ENCODE measurements around the gene FAM210A. TPM values are rescaled to one million over a fixed set of nuclear protein-coding genes. Genes with fewer than 3 reads are reported as not detected.

The FAM210A gene
- total and polyA plus RNA-seq, 3 experiments from 2014 or later = 15.5 to 38.8 (median 38.3) TPM

DNA sequence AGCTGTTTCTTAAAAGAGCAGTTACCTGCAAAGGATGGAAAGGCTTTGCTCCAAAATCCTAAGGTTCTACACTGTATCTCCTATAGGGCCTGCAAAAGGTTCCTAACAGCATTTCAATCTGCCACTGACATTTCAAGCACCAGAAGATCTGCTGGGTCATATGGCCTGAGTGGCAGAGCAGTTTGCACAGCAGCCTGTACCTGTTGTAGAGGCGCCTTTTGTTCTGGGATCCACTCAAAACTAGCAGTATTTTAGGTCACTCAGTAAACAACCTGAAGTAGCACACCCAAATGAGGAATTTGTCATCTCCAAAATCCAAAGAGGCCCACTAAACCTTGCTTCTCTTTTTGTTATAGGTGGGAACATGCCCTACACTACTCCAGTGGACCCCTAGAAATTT, 6.2 kb downstream of the FAM210A start:
- no peak overlapping the region for H3K27ac Mint-ChIP-seq
- H3K4me1 ChIP-seq (ENCODE audit: insufficient read depth, low read length) = peaks cover 6% of the 10 kb centered on the region
- no peak for DNase-seq
- no peaks in the 10 kb centered on the region for H3K9me3 ChIP-seq (ENCODE audit: low read length)
- H3K36me3 ChIP-seq (ENCODE audit: insufficient read depth, low read length) = no peaks in the 10 kb centered on the region
- H3K36me3 Mint-ChIP-seq = peaks cover 0 to 12% (median 4%) of the 10 kb centered on the region in 3 donors
- H3K4me1 Mint-ChIP-seq = peaks cover 17 to 55% (median 46%) of the 10 kb centered on the region in 3 donors
- no peaks in the 10 kb centered on the region for H3K27me3 ChIP-seq (ENCODE audit: insufficient read depth, low read length, poor library complexity, severe bottlenecking)
- H3K4me3 Mint-ChIP-seq = no peak overlapping the region
- ChIA-PET POLR2A (no interaction called here), CTCF (no interaction called here)
- no peaks in the 10 kb centered on the region for H3K9me3 Mint-ChIP-seq
- no peak overlapping the region for H3K4me3 ChIP-seq (ENCODE audit: low read length)
- H3K27ac ChIP-seq (ENCODE audit: low read depth, low read length) = no peak overlapping the region
- peaks cover 0 to 2% of the 10 kb centered on the region in 2 donors for H3K27me3 Mint-ChIP-seq

DNA sequence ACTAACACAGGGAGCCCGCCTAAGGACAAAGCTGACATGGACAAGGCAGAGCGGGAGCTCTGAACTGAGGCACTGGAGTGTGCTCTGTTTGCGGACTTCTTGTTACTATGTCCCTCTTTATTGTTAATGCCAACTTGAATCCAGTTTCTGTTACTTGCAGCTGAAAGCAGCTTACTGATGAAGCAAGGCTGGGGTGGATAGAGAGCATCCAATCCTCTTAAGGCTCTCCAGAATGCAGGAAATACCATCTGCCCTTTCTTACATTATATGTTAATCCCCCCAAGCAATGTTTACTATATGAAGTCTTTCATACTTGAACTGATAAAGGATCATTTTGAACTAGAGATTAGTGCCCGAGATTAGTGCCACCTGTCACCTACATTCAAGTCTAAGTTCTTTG, 9.4 kb downstream of the FAM210A start:
- Histone ChIP-seq H3K27ac (ENCODE audit: low read depth, low read length) (no peak overlapping the region), H3K36me3 (ENCODE audit: insufficient read depth, low read length) (no peaks in the 10 kb centered on the region), H3K27me3 (ENCODE audit: insufficient read depth, low read length, poor library complexity, severe bottlenecking) (no peaks in the 10 kb centered on the region), H3K9me3 (ENCODE audit: low read length) (no peaks in the 10 kb centered on the region), H3K4me3 (ENCODE audit: low read length) (no peak overlapping the region), H3K4me1 (ENCODE audit: insufficient read depth, low read length) (no peaks in the 10 kb centered on the region)
- no peaks in the 10 kb centered on the region for H3K9me3 Mint-ChIP-seq
- ChIA-PET CTCF (no interaction called here), POLR2A (no interaction called here)
- H3K36me3 Mint-ChIP-seq = peaks cover 0 to 10% (median 2%) of the 10 kb centered on the region in 3 donors
- DNase-seq = no peak
- no peak overlapping the region for H3K4me3 Mint-ChIP-seq
- H3K27ac Mint-ChIP-seq = no peak overlapping the region
- H3K4me1 Mint-ChIP-seq = peaks cover 13 to 53% (median 53%) of the 10 kb centered on the region in 3 donors
- H3K27me3 Mint-ChIP-seq = peaks cover 0 to 2% of the 10 kb centered on the region in 2 donors

DNA sequence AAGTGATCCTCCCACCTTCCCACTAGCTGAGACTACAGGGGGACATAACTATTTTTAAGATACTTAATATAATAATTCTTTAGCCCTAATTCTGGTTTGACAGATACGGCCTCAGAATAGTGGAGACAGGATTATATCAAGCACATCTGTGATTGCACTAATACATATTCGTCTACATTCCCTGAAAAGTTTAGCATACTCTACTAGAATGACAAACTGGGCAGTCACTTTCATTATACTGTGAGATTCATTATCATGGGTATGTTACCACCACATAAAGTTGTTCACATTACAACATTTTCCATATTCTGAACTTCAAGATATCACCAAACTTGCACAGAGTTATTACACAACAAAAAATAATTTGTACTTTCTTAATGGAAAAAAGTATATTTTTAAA, 11.0 kb downstream of the FAM210A start:
- ChIA-PET POLR2A (no interaction called here), CTCF (no interaction called here)
- no peak overlapping the region for H3K27ac ChIP-seq (ENCODE audit: low read depth, low read length)
- no peaks in the 10 kb centered on the region for H3K36me3 ChIP-seq (ENCODE audit: insufficient read depth, low read length)
- Mint-ChIP-seq H3K4me1 (peaks cover 18 to 55% (median 54%) of the 10 kb centered on the region in 3 donors), H3K36me3 (peaks cover 0 to 10% (median 6%) of the 10 kb centered on the region in 3 donors), H3K4me3 (no peak overlapping the region), H3K9me3 (no peaks in the 10 kb centered on the region), H3K27ac (no peak overlapping the region), H3K27me3 (peaks cover 0 to 2% of the 10 kb centered on the region in 2 donors)
- H3K4me3 ChIP-seq (ENCODE audit: low read length) = no peak overlapping the region
- DNase-seq = no peak
- H3K27me3 ChIP-seq (ENCODE audit: insufficient read depth, low read length, poor library complexity, severe bottlenecking) = no peaks in the 10 kb centered on the region
- H3K9me3 ChIP-seq (ENCODE audit: low read length) = no peaks in the 10 kb centered on the region
- no peaks in the 10 kb centered on the region for H3K4me1 ChIP-seq (ENCODE audit: insufficient read depth, low read length)

DNA sequence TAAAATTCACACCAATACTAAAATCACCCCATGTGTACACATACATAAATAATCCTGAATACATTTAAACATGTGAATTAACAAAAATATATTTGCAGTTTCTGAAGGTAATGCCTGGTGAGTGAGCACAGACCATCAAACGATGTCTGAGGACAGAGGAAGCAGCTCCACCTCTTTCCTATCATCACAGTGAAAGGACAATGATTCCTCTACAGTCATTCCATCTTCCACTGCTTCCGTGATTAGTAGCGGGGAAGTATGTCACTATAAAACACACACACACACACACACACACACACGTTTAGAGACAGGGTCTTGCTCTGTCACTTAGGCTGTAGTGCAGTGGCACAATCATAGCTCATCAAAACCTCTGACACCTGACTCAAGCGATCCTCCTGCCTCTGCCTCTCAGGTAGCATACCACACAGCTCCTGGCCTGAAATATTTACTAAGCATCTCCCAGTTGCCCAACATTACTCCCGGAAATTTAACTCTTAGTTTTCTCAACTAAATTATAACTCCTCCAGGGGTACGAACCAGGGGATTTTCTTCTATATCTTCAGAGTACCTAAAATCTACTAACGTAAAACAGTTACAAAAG, 12.8 kb downstream of the FAM210A start:
- POLR2A ChIA-PET = no interaction called here
- no peaks in the 10 kb centered on the region for H3K36me3 ChIP-seq (ENCODE audit: insufficient read depth, low read length)
- no peak overlapping the region for H3K4me3 Mint-ChIP-seq
- no peaks in the 10 kb centered on the region for H3K27me3 ChIP-seq (ENCODE audit: insufficient read depth, low read length, poor library complexity, severe bottlenecking)
- H3K36me3 Mint-ChIP-seq = peaks cover 6 to 12% (median 7%) of the 10 kb centered on the region in 3 donors
- H3K9me3 ChIP-seq (ENCODE audit: low read length) = no peaks in the 10 kb centered on the region
- peak overlapping the region in 1 of 8 donors; percentile 26 for H3K27ac Mint-ChIP-seq
- no peaks in the 10 kb centered on the region for H3K9me3 Mint-ChIP-seq
- no peaks in the 10 kb centered on the region for H3K4me1 ChIP-seq (ENCODE audit: insufficient read depth, low read length)
- no peak overlapping the region for H3K4me3 ChIP-seq (ENCODE audit: low read length)
- peaks cover 25 to 58% (median 52%) of the 10 kb centered on the region in 3 donors for H3K4me1 Mint-ChIP-seq
- H3K27ac ChIP-seq (ENCODE audit: low read depth, low read length) = no peak overlapping the region
- no peak for DNase-seq
- peaks cover 0 to 2% of the 10 kb centered on the region in 2 donors for H3K27me3 Mint-ChIP-seq
- CTCF ChIA-PET = interaction anchor here (1.0 kb wide), 1 partner anchor 14 kb away, joined by 3 read pairs; no protein-coding TSS in a partner anchor

DNA sequence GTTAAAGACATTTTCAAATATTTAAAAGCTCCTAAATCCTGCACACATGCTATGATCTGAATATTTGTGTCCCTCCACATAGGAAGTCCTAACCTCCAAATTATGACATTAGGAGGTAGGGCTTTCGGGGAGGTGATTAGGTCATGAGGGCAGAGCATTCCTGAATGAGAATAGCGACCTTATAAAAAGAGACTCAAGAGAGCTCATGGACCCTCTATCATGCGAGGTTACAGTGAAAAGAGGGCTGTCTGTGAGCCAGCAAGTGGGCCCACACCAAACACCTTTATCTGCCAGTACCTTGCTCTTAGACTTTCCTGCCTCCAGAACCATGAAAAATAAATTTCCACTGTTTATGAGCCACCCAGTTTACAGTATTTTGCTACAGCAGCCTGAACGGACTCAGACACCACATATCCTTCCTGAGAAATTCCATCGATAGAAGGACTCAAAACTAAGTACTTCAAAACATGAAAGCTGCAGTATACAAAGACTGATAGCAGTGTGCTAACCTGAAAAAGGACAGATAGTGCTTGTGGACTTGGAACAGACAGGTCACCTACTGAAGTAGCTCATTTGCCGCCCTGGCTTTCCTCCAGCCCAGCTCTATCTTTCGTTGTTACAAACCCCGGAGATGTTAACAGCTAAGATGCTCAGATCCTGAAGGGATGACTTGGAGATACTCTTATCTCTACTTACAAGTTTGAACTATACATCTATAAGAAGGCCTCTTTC, 13.8 kb downstream of the FAM210A start:
- POLR2A ChIA-PET = no interaction called here
- CTCF ChIA-PET = no interaction called here
- Mint-ChIP-seq H3K27ac (no peak overlapping the region), H3K4me3 (peak overlapping the region in 1 of 7 donors; percentile 2), H3K9me3 (peaks cover 0 to 2% (median 0%) of the 10 kb centered on the region in 5 donors), H3K36me3 (peaks cover 2 to 14% (median 13%) of the 10 kb centered on the region in 3 donors), H3K27me3 (no peaks in the 10 kb centered on the region), H3K4me1 (peaks cover 27 to 55% (median 53%) of the 10 kb centered on the region in 3 donors)
- Histone ChIP-seq H3K27ac (ENCODE audit: low read depth, low read length) (no peak overlapping the region), H3K4me3 (ENCODE audit: low read length) (no peak overlapping the region), H3K9me3 (ENCODE audit: low read length) (no peaks in the 10 kb centered on the region), H3K36me3 (ENCODE audit: insufficient read depth, low read length) (no peaks in the 10 kb centered on the region), H3K4me1 (ENCODE audit: insufficient read depth, low read length) (no peaks in the 10 kb centered on the region), H3K27me3 (ENCODE audit: insufficient read depth, low read length, poor library complexity, severe bottlenecking) (no peaks in the 10 kb centered on the region)
- DNase-seq = no peak

DNA sequence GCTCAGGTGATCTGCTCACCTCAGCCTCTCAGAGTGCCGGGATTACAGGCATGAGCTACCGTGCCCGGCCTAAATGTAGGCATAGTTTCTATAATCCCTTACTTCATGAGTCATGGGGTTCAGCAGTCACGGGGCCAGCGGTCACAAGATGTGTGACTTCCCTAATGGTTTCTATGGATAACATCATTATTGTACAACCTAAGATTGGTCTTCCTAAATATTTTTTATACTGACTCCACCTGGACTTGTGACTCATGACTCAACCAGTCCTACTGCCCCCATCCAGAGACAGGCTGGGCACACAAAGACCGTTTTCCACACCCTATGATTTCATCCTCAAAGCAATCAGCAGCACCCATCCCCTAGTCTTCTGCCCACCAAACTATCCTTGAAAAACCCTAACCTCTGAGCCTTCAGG, 15.9 kb downstream of the FAM210A start:
- Mint-ChIP-seq H3K27me3 (no peaks in the 10 kb centered on the region), H3K4me1 (peaks cover 25 to 48% (median 42%) of the 10 kb centered on the region in 3 donors), H3K27ac (no peak overlapping the region), H3K36me3 (peaks cover 8 to 24% (median 17%) of the 10 kb centered on the region in 3 donors), H3K4me3 (no peak overlapping the region), H3K9me3 (peaks cover 0 to 2% (median 0%) of the 10 kb centered on the region in 5 donors)
- H3K9me3 ChIP-seq (ENCODE audit: low read length) = no peaks in the 10 kb centered on the region
- H3K27me3 ChIP-seq (ENCODE audit: insufficient read depth, low read length, poor library complexity, severe bottlenecking) = no peaks in the 10 kb centered on the region
- H3K4me3 ChIP-seq (ENCODE audit: low read length) = no peak overlapping the region
- H3K4me1 ChIP-seq (ENCODE audit: insufficient read depth, low read length) = no peaks in the 10 kb centered on the region
- POLR2A ChIA-PET = no interaction called here
- no peaks in the 10 kb centered on the region for H3K36me3 ChIP-seq (ENCODE audit: insufficient read depth, low read length)
- no peak for DNase-seq
- no peak overlapping the region for H3K27ac ChIP-seq (ENCODE audit: low read depth, low read length)
- CTCF ChIA-PET = no interaction called here

DNA sequence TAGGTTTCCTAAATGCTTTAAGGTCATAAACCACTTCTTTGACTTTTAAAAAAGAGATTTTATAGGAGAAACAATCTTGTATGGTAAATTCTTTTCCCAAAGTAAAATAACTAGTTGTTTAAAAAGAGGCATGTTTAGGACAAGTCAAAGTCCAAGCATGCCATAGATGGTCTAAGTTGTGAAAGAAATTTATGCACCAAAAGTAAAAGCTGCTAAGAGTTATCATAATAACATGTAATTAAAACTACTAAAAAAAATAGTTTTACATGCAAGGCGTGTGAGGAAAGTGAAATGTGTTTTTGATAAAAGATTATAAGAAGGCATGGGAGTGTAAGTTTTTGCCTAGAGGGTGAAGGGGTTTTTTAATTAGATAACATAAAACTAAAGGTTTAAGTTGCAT, 22.5 kb downstream of the FAM210A start:
- Mint-ChIP-seq H3K4me1 (peaks cover 12 to 27% (median 19%) of the 10 kb centered on the region in 3 donors), H3K27ac (no peak overlapping the region), H3K4me3 (no peak overlapping the region), H3K27me3 (no peaks in the 10 kb centered on the region), H3K36me3 (peaks cover 11 to 38% (median 18%) of the 10 kb centered on the region in 3 donors), H3K9me3 (peaks cover 7 to 31% (median 14%) of the 10 kb centered on the region in 5 donors)
- Histone ChIP-seq H3K36me3 (ENCODE audit: insufficient read depth, low read length) (no peaks in the 10 kb centered on the region), H3K9me3 (ENCODE audit: low read length) (no peaks in the 10 kb centered on the region), H3K27ac (ENCODE audit: low read depth, low read length) (no peak overlapping the region), H3K4me3 (ENCODE audit: low read length) (no peak overlapping the region), H3K27me3 (ENCODE audit: insufficient read depth, low read length, poor library complexity, severe bottlenecking) (no peaks in the 10 kb centered on the region), H3K4me1 (ENCODE audit: insufficient read depth, low read length) (no peaks in the 10 kb centered on the region)
- DNase-seq = no peak
- CTCF ChIA-PET = no interaction called here
- POLR2A ChIA-PET = no interaction called here

DNA sequence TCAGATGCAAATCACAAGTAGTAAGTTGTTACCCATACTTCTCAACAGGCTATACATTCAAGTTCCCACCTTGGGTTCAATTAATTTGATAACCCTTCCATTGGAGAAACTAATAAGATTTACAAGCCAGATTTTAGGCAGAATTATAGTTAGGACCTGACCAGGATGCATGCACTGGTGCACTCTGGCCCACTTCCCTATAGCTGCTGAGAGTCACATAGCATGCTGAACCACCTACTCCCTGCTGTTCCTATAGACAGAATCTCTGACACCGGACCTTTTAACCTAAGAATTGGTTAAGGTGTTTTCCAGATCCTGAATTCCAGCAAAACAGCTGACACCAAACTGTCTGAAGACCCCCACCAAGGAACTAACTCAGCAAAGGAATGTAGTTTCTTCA, 26.2 kb downstream of the FAM210A start:
- H3K36me3 ChIP-seq (ENCODE audit: insufficient read depth, low read length) = no peaks in the 10 kb centered on the region
- H3K4me3 Mint-ChIP-seq = no peak overlapping the region
- H3K4me3 ChIP-seq (ENCODE audit: low read length) = no peak overlapping the region
- no peaks in the 10 kb centered on the region for H3K4me1 ChIP-seq (ENCODE audit: insufficient read depth, low read length)
- CTCF ChIA-PET = interaction anchor here (0.6 kb wide), 1 partner anchor 654 kb away, joined by 3 read pairs; no protein-coding TSS in a partner anchor
- no peak overlapping the region for H3K27ac Mint-ChIP-seq
- DNase-seq = no peak
- no peaks in the 10 kb centered on the region for H3K27me3 ChIP-seq (ENCODE audit: insufficient read depth, low read length, poor library complexity, severe bottlenecking)
- no peaks in the 10 kb centered on the region for H3K27me3 Mint-ChIP-seq
- peaks cover 7 to 39% (median 24%) of the 10 kb centered on the region in 5 donors for H3K9me3 Mint-ChIP-seq
- H3K4me1 Mint-ChIP-seq = peaks cover 17 to 30% (median 28%) of the 10 kb centered on the region in 3 donors
- H3K36me3 Mint-ChIP-seq = peaks cover 6 to 42% (median 13%) of the 10 kb centered on the region in 3 donors
- H3K9me3 ChIP-seq (ENCODE audit: low read length) = no peaks in the 10 kb centered on the region
- no peak overlapping the region for H3K27ac ChIP-seq (ENCODE audit: low read depth, low read length)
- POLR2A ChIA-PET = no interaction called here

Data from CD8-positive, alpha-beta memory T cell (primary cell).